NCI-H1930 (cell line): ENCODE data around the gene PLK5.
"Not testable (repeated sequence)": the region's sequence is repeated elsewhere in the genome, so short reads cannot be mapped to it uniquely, and the experiment has no call there.

ENCODE experiments used
- DNase-seq, 2 experiments: peaks; one replicate each; lab custom pipeline; 2025; lab: John Stamatoyannopoulos, UW

PLK5 gene

GRCh38 chr19:1507763-1508506 is 15.9 kb upstream of the PLK5 start:
- peak; percentile 88 to 89 for DNase-seq

- no peak for DNase-seq
Measured at GRCh38 chr19:1508507-1508856, 15.4 kb upstream of the PLK5 start.

GRCh38 chr19:1509602-1510441 is 14.1 kb upstream of the PLK5 start:
- DNase-seq = no peak

GRCh38 chr19:1510442-1510806 is 13.5 kb upstream of the PLK5 start:
- DNase-seq = no peak

GRCh38 chr19:1510807-1511206 is 13.1 kb upstream of the PLK5 start:
- DNase-seq = no peak

- DNase-seq = no peak
Measured at GRCh38 chr19:1511318-1512317, 12.3 kb upstream of the PLK5 start.

GRCh38 chr19:1512671-1513498 is 11.0 kb upstream of the PLK5 start, which contains the start of gene ADAMTSL5:
Gene ADAMTSL5 (minus strand): TSS chr19:1513019. CDS start chr19:1510943, 2,076 bp downstream.
- peak in 1 of 2 experiments; percentile 22 for DNase-seq

- no peak for DNase-seq
Measured at GRCh38 chr19:1513499-1514294, 10.2 kb upstream of the PLK5 start.

- no peak for DNase-seq
Measured at GRCh38 chr19:1514295-1514661, 9.6 kb upstream of the PLK5 start.

- no peak for DNase-seq
Measured at GRCh38 chr19:1514986-1515721, 8.7 kb upstream of the PLK5 start.

GRCh38 chr19:1516395-1516753 is 7.5 kb upstream of the PLK5 start:
- no peak for DNase-seq

- DNase-seq = no peak
Measured at GRCh38 chr19:1518471-1518870, 5.4 kb upstream of the PLK5 start.

- DNase-seq = not testable (repeated sequence)
Measured at GRCh38 chr19:1519802-1520201, 4.1 kb upstream of the PLK5 start.

- no peak for DNase-seq
Measured at GRCh38 chr19:1520203-1520780, 3.6 kb upstream of the PLK5 start.

- no peak for DNase-seq
Measured at GRCh38 chr19:1521636-1522035, 2.2 kb upstream of the PLK5 start.

- no peak for DNase-seq
Measured at GRCh38 chr19:1522061-1522460, 1.8 kb upstream of the PLK5 start.

GRCh38 chr19:1522838-1523237 is 1.0 kb upstream of the PLK5 start:
- DNase-seq = no peak

GRCh38 chr19:1524287-1524971 is 552 bp downstream of the PLK5 start:
- DNase-seq = no peak

- no peak for DNase-seq
Measured at GRCh38 chr19:1524972-1525325, 1.1 kb downstream of the PLK5 start.
